K562 (cell line): ENCODE measurements around the gene C10orf105. TPM values are rescaled to one million over a fixed set of nuclear protein-coding genes. Genes with fewer than 3 reads are reported as not detected.

Experiments used
- CTCFL ChIP-seq: IDR thresholded peaks from 2 replicates; pipeline ENCODE4 v1.6.1; 2011; ENCODE audit warnings: borderline replicate concordance, low read depth, mild to moderate bottlenecking, moderate library complexity, low read length; ENCODE audit not compliant: insufficient read depth, poor library complexity, severe bottlenecking
- DMBX1 ChIP-seq: fragments of 250-450 bp; sonication (Bioruptor Pico); IDR thresholded peaks from 2 replicates; pipeline ENCODE4 v1.8.0; 2022; ENCODE audit warnings: inconsistent platforms, mild to moderate bottlenecking, moderate library complexity, borderline replicate concordance
- FIP1L1 ChIP-seq: fragments of 200-400 bp; formaldehyde crosslinking; IDR thresholded peaks from 2 replicates; pipeline ENCODE4 v1.6.1; 2018; ENCODE audit warnings: mild to moderate bottlenecking, low read depth, low read length; ENCODE audit not compliant: poor library complexity, severe bottlenecking
- GABPB1 ChIP-seq: sonication (generic); formaldehyde crosslinking; IDR thresholded peaks from 2 replicates; pipeline ENCODE4 v1.8.0; 2022; ENCODE audit warnings: mild to moderate bottlenecking, missing genetic modification reagents
- MED1 ChIP-seq: sonication (generic); formaldehyde crosslinking; IDR thresholded peaks from 2 replicates; pipeline ENCODE4 v1.8.1; 2023; ENCODE audit warnings: missing genetic modification reagents, borderline replicate concordance
- MTA3 ChIP-seq: fragments of 450-650 bp; formaldehyde crosslinking; IDR thresholded peaks from 2 replicates; pipeline ENCODE4 v1.6.1; 2017; ENCODE audit warnings: mild to moderate bottlenecking, borderline replicate concordance
- NEUROD1 ChIP-seq: fragments of 150-350 bp; IDR thresholded peaks from 2 replicates; pipeline ENCODE4 v1.6.1; 2014; ENCODE audit warnings: borderline replicate concordance, low read length, low read depth; ENCODE audit not compliant: partially characterized antibody
- POLR3G ChIP-seq: IDR thresholded peaks from 2 replicates; pipeline ENCODE4 v1.6.1; 2011; ENCODE audit not compliant: insufficient read length, insufficient replicate concordance; ENCODE audit errors: extremely low read depth
- PYGO2 ChIP-seq: fragments of 450-650 bp; IDR thresholded peaks from 2 replicates; pipeline ENCODE4 v1.6.1; 2016; ENCODE audit warnings: mild to moderate bottlenecking, missing genetic modification characterization, moderate library complexity, missing compliant biosample characterization
- TCF3 ChIP-seq: sonication (generic); formaldehyde crosslinking; IDR thresholded peaks from 2 replicates; pipeline ENCODE4 v1.4.0; 2020; ENCODE audit warnings: mild to moderate bottlenecking, missing genetic modification reagents
- TSHZ1 ChIP-seq: fragments of 250-450 bp; sonication (Bioruptor Pico); IDR thresholded peaks from 2 replicates; pipeline ENCODE4 v1.4.0; 2020; ENCODE audit warnings: mild to moderate bottlenecking, moderate library complexity
- ZHX1 ChIP-seq: fragments of 150-350 bp; conservative IDR thresholded peaks from 2 replicates; pipeline ENCODE4 v1.6.1; 2014; ENCODE audit warnings: low read length
- ZMIZ1 ChIP-seq, 2 experiments: fragments of 150-350 bp in 1 of 2; IDR thresholded peaks; 2 replicates each; pipeline ENCODE4 v1.6.1; 2012 to 2016; ENCODE audit warnings: low read depth in 2 of 2, low read length in 2 of 2, mild to moderate bottlenecking in 1 of 2, moderate library complexity in 1 of 2
- ZNF134 ChIP-seq: fragments of 250-450 bp; sonication (Bioruptor Pico); conservative IDR thresholded peaks from 2 replicates; pipeline ENCODE4 v1.4.0; 2020
- ZNF57 ChIP-seq: fragments of 450-650 bp; formaldehyde crosslinking; IDR thresholded peaks from 2 replicates; pipeline ENCODE4 v1.4.0; 2020; ENCODE audit warnings: mild to moderate bottlenecking, moderate library complexity
- polyA plus RNA-seq, 8 experiments: library from polyadenylated mRNA; depleted of rRNA in 4 of 8; stranded (reverse) in 5 of 8; unstranded in 3 of 8; fragments of >200 nt; fragmentation: Nextera tagmentation in 2 of 8; fragmentation: Illumina TruSeq in 1 of 8; extraction: Ambion mirVana in 2 of 8; extraction: Trizol in 1 of 8; gene quantifications; 2 replicates each; pipeline versions ENCODE4 v1.2.1 to v1.2.3, GENCODE V29; 2011 to 2014; ENCODE audit warnings: inconsistent platforms in 1 of 8, missing spikeins in 1 of 8
- total RNA-seq, 7 experiments: library from RNA; depleted of rRNA in 6 of 7; stranded (reverse); fragments of >200 nt in 6 of 7; fragmentation: Illumina TruSeq in 2 of 7; extraction: Trizol in 2 of 7; gene quantifications; 2 replicates each; pipeline versions ENCODE4 v1.2.1 to v1.2.3, GENCODE V29; 2011 to 2021; ENCODE audit warnings: low replicate concordance in 1 of 7

The C10orf105 gene
- total and polyA plus RNA-seq, 9 of the 15 experiments (the other 6 are each of a cell fraction or from before 2014, with no cell fraction given): 0.03 to 0.25 (median 0.04) TPM; not detected in 3

- no peak for TF ChIP-seq ZHX1
- peak in 1 of 2 experiments; percentile 54; a peak in 1 of 4 replicates for TF ChIP-seq ZMIZ1 (IDR thresholded peaks at IDR 0.05; ENCODE audit: low read depth in 2 of 2, low read length in 2 of 2)
- no peak for TF ChIP-seq GABPB1 (CRISPR knock-in tag)
- TF ChIP-seq MTA3: no peak
- no peak for TF ChIP-seq PYGO2 (tag)
- no peak for TF ChIP-seq CTCFL
- TF ChIP-seq ZNF134 (CRISPR knock-in tag): no peak
- TF ChIP-seq NEUROD1: no peak
- no peak for TF ChIP-seq POLR3G
- TF ChIP-seq TCF3 (CRISPR knock-in tag): no peak
- no peak for TF ChIP-seq ZNF57 (CRISPR knock-in tag)
- TF ChIP-seq FIP1L1: no peak
- no peak for TF ChIP-seq TSHZ1 (CRISPR knock-in tag)
- no peak for TF ChIP-seq MED1 (CRISPR knock-in tag)
- no peak for TF ChIP-seq DMBX1
These were observed 12.3 kb downstream of the C10orf105 start (continued) for GRCh38 chr10:71707240-71707789.
